ENCODE data around the gene DLX4. TPM values are rescaled to one million over a fixed set of nuclear protein-coding genes. Genes with fewer than 3 reads are reported as not detected.

Gene DLX4
- total RNA-seq, 1 experiment from 2014 or later, result 0.44 TPM

- H3K79me2 ChIP-seq (ENCODE audit: low read length), result no peaks in the 10 kb centered on the region
- peaks cover 32% of the 10 kb centered on the region for H3K27me3 ChIP-seq (ENCODE audit: low read length)
- H3K9ac ChIP-seq (ENCODE audit: low read length), result no peak overlapping the region
- H2AFZ ChIP-seq (ENCODE audit: low read length), result peak overlapping the region; percentile 85
- H4K20me1 ChIP-seq (ENCODE audit: low read length), result no peaks in the 10 kb centered on the region
- H3F3A ChIP-seq (ENCODE audit: low read length, unreplicated experiment), result no peaks in the 10 kb centered on the region
- POLR2A ChIA-PET (ENCODE audit: unreplicated experiment), result no interaction called here
- no TSS peak for BruUV-seq (replicated peaks)
- CTCF ChIA-PET, result interaction anchor here (0.5 to 4.1 kb wide), 10 partner anchors 11 to 442 kb away, joined by 3 to 45 read pairs (median 4); no protein-coding TSS in a partner anchor
- TF ChIP-seq, protein P1, sequence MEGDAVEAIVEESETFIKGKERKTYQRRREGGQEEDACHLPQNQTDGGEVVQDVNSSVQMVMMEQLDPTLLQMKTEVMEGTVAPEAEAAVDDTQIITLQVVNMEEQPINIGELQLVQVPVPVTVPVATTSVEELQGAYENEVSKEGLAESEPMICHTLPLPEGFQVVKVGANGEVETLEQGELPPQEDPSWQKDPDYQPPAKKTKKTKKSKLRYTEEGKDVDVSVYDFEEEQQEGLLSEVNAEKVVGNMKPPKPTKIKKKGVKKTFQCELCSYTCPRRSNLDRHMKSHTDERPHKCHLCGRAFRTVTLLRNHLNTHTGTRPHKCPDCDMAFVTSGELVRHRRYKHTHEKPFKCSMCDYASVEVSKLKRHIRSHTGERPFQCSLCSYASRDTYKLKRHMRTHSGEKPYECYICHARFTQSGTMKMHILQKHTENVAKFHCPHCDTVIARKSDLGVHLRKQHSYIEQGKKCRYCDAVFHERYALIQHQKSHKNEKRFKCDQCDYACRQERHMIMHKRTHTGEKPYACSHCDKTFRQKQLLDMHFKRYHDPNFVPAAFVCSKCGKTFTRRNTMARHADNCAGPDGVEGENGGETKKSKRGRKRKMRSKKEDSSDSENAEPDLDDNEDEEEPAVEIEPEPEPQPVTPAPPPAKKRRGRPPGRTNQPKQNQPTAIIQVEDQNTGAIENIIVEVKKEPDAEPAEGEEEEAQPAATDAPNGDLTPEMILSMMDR (conservative IDR thresholded peaks at IDR 0.05; ENCODE audit: low read depth, low read length), result no peak
- no peak for TF ChIP-seq EZH2phosphoT487 (IDR thresholded peaks at IDR 0.05; ENCODE audit: borderline replicate concordance, low read length)
- TF ChIP-seq EZH2 (IDR thresholded peaks at IDR 0.05; ENCODE audit: low read length, unreplicated experiment), result no peak
- intact Hi-C loops (cut with micrococcal nuclease), result loop anchor here (1.0 to 5.0 kb wide), 3 partner anchors 138 to 432 kb away; partner anchors contain the start of gene SLC35B1
- H3K4me2 ChIP-seq (ENCODE audit: low read length), result peak overlapping the region; percentile 65
- peaks cover 30% of the 10 kb centered on the region for H3K4me1 ChIP-seq (ENCODE audit: insufficient read depth, low read length)
- no peaks in the 10 kb centered on the region for H3K9me2 ChIP-seq (replicated peaks; ENCODE audit: low read length)
- no peak overlapping the region for H3K27ac ChIP-seq (ENCODE audit: low read length)
- ATAC-seq, result no peak
- H3K9me3 ChIP-seq (ENCODE audit: low read length), result no peaks in the 10 kb centered on the region
- DNase-seq, result no peak
- H3K4me3 ChIP-seq (ENCODE audit: low read length), result peak overlapping the region; percentile 26; the same call in 1 of the 2 replicates
- H3K36me3 ChIP-seq (ENCODE audit: low read depth, low read length), result no peaks in the 10 kb centered on the region
Measured at GRCh38 chr17:49998836-49999511, 30.0 kb downstream of the DLX4 start.

- TF ChIP-seq, protein P1 (conservative IDR thresholded peaks at IDR 0.05; ENCODE audit: low read depth, low read length), result no peak
- TF ChIP-seq EZH2 (IDR thresholded peaks at IDR 0.05; ENCODE audit: low read length, unreplicated experiment), result no peak
- TF ChIP-seq EZH2phosphoT487 (IDR thresholded peaks at IDR 0.05; ENCODE audit: borderline replicate concordance, low read length), result no peak
- Histone ChIP-seq H2AFZ (ENCODE audit: low read length) (no peak overlapping the region), H4K20me1 (ENCODE audit: low read length) (no peaks in the 10 kb centered on the region), H3K36me3 (ENCODE audit: low read depth, low read length) (no peaks in the 10 kb centered on the region), H3K4me3 (ENCODE audit: low read length) (no peak overlapping the region), H3F3A (ENCODE audit: low read length, unreplicated experiment) (no peaks in the 10 kb centered on the region), H3K27me3 (ENCODE audit: low read length) (peaks cover 22% of the 10 kb centered on the region), H3K9me2 (replicated peaks; ENCODE audit: low read length) (no peaks in the 10 kb centered on the region), H3K27ac (ENCODE audit: low read length) (no peak overlapping the region), H3K4me1 (ENCODE audit: insufficient read depth, low read length) (no peaks in the 10 kb centered on the region), H3K9ac (ENCODE audit: low read length) (no peak overlapping the region), H3K79me2 (ENCODE audit: low read length) (no peaks in the 10 kb centered on the region), H3K4me2 (ENCODE audit: low read length) (no peak overlapping the region), H3K9me3 (ENCODE audit: low read length) (0 out of 2 replicates have a peak, but pooled peaks cover 7% of the 10 kb centered on the region)
- ChIA-PET CTCF (no interaction called here), POLR2A (ENCODE audit: unreplicated experiment) (no interaction called here)
- DNase-seq (no peak), ATAC-seq (no peak)
- BruUV-seq (replicated peaks), result no TSS peak
- intact Hi-C loops (cut with micrococcal nuclease), result no loop called here
Measured at GRCh38 chr17:50003911-50004310, 34.9 kb downstream of the DLX4 start.

- H3K4me3 ChIP-seq (ENCODE audit: low read length), result no peak overlapping the region
- no peaks in the 10 kb centered on the region for H3K79me2 ChIP-seq (ENCODE audit: low read length)
- DNase-seq (no peak), ATAC-seq (no peak)
- H3K9ac ChIP-seq (ENCODE audit: low read length), result no peak overlapping the region
- peaks cover 18% of the 10 kb centered on the region; the same call in 1 of the 2 replicates for H3K9me3 ChIP-seq (ENCODE audit: low read length)
- H3K4me1 ChIP-seq (ENCODE audit: insufficient read depth, low read length), result no peaks in the 10 kb centered on the region
- H4K20me1 ChIP-seq (ENCODE audit: low read length), result no peaks in the 10 kb centered on the region
- no peaks in the 10 kb centered on the region for H3K9me2 ChIP-seq (replicated peaks; ENCODE audit: low read length)
- BruUV-seq (replicated peaks), result no TSS peak
- H3K36me3 ChIP-seq (ENCODE audit: low read depth, low read length), result no peaks in the 10 kb centered on the region
- H3K4me2 ChIP-seq (ENCODE audit: low read length), result no peak overlapping the region
- TF ChIP-seq EZH2 (IDR thresholded peaks at IDR 0.05; ENCODE audit: low read length, unreplicated experiment), result no peak
- TF ChIP-seq EZH2phosphoT487 (IDR thresholded peaks at IDR 0.05; ENCODE audit: borderline replicate concordance, low read length), result no peak
- TF ChIP-seq, protein P1 (conservative IDR thresholded peaks at IDR 0.05; ENCODE audit: low read depth, low read length), result no peak
- H3F3A ChIP-seq (ENCODE audit: low read length, unreplicated experiment), result no peaks in the 10 kb centered on the region
- H3K27me3 ChIP-seq (ENCODE audit: low read length), result no peaks in the 10 kb centered on the region
- H2AFZ ChIP-seq (ENCODE audit: low read length), result no peak overlapping the region
- no peak overlapping the region for H3K27ac ChIP-seq (ENCODE audit: low read length)
- POLR2A ChIA-PET (ENCODE audit: unreplicated experiment), result no interaction called here
- CTCF ChIA-PET, result no interaction called here
- intact Hi-C loops (cut with micrococcal nuclease), result no loop called here
Measured at GRCh38 chr17:50009282-50009681, 40.3 kb downstream of the DLX4 start.
